GM21737 (cell line): ENCODE measurements around the gene C4BPB.

Experiments used
- ATAC-seq: cut with Tn5 transposase; IDR thresholded peaks from one replicate; pipeline ENCODE4 v1.9.1; 2021; ENCODE audit warnings: mild to moderate bottlenecking, moderate library complexity; ENCODE audit not compliant: unreplicated experiment

The C4BPB gene

DNA sequence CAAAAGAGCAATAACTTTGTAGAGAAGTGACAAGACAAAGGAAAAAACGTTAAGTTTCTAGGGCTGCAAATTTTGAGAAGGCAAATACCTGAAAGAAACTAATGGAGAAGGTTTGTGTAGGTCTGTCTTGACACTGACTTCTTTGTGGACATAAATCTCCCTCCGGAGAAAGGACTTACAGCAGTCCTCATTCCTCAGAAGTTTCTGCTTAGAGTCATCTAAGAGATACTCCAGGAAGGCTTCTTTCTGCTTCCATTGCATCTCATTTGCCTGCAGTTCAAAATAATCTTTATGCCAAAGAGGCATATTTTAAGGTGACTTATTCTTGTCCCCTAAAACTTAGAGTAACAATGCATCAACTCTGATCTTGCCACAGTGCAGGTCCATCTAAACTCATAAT, 4.4 kb upstream of the C4BPB start:
- no peak for ATAC-seq

DNA sequence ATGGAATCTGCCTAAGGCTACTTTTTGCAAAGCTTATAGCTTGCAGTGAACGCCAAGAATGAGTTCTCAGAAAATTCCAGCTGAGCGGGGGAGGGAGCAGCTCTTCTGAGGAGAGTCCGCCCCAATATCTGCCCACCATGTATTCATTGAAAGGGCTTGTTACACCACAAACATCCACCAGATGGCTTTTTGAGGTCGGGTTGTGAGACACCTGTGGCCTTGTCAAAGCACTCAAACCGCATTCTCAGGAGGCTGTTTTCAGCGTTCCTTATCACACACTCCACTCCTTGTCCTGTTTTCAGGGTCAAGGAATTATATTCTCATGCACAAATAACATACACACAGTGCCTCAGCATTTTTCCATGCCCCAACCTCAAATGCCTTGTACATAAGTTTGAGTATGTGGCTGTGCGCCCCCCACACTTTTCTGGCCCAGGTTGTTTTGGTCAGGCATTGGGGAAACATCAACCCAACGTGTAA, 3.9 kb upstream of the C4BPB start:
- no peak for ATAC-seq

DNA sequence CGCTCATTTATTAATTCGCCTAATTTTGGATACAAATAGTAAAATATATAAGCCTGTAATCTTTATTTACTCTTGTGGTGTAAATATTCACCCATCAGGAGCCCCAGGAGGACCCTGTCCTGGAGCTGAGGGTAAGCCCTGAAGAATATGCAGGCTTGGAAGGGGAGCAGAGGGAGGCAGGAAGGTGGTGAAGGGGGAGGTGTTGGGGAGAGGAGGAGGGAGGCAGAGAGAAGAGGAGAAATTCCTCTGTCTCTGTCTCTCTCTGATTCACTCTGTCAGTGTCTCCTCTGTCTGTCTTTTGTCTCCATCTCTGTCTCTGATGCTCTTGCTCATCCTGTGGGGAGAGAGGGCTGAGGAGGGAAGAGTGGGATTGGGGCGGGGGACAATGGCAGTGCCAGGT, 2.8 kb upstream of the C4BPB start:
- ATAC-seq: no peak

DNA sequence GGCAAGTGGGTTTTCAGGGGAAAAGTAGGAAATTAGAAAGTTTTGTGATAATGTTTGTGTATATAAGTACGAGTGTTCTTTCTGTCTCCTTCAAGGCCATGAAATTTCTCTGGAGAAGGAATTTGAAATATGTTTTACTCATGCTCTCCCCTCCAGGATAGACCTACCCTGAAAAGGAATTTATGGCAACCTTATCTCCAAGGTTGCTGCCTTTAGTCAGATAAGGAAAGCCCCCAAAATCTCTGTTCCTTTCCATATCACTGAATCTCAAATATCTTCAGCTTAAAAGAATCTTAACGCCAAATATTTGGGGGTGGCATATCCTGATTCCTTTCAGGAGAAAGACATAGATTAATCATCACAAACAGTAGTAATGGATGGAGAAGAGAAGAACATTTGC, 499 bp upstream of the C4BPB start:
- no peak for ATAC-seq

DNA sequence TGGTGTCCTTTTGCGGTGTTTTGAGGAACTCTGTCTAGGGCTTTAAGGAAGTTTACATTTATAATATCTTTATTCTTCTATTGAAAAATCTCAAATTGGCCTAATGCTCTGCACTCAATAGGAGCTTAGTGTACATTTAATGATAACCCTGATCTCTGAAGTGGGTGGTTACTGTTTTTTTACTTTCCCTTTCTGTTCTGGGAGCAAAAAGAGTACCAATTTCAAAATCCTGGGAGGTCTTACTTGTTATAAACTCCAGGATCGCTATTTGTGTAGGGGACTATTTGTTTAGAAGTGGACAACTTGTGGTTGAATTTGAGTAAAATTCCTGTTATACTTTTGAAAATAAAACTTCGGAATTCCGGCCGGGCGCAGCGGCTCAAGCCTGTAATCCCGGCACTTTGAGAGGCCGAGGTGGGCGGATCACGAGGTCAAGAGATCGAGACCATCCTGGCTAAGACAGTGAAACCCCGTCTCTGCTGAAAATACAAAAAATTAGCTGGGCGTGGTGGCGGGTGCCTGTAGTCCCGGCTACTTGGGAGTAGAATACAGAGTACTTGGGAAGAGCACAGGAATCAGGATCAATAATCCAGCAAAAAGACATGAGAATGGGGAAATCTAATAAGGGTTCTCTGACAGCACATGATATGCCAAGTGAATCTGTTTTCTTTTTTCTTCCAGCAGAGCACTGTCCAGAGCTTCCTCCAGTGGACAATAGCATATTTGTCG, 1.1 kb downstream of the C4BPB start:
- no peak for ATAC-seq

DNA sequence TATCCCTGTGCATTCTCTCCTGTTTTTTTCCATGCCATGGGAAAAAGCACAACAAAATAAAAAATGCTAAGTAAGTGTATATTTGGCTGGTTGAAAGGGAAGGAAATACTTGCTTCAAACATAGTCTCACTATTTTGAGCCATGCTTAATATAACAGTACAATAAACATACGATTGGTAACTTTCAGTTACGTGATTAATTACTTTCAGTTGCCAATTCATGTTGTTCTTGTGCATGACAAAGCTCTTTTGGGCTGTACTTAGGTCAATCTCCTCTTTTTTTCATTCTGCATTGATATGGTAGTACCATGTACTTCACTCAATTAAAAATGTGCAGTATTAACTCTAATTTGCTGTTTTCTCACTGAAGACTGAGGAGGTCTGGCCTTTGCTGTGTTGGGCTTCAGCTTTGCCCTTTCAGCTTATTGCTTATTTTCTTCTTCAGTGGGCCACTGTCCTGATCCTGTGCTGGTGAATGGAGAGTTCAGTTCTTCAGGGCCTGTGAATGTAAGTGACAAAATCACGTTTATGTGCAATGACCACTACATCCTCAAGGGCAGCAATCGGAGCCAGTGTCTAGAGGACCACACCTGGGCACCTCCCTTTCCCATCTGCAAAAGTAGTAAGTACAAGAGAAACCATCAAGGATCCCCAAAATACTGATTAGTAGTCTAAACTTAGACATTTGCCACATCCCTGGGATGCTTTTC, 2.7 kb downstream of the C4BPB start:
- ATAC-seq: no peak

DNA sequence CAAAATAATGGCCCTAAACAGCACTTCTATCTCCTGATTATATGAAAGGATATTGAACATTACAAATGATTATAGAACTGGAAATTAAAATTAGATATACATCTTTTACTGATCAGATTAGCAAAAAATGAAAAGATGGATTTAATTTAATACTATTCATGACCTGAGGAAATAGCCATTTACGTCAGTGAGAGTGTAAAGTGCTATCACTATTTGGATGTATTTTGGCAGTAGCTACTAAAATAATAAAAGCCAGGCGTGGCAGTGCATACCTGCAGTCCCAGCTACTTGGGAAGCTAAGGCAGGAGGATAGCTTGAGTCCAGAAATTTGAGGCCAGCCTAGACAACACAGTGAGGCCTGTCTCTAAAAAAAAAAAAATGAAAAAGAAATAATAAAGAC, 5.3 kb downstream of the C4BPB start:
- ATAC-seq: no peak

DNA sequence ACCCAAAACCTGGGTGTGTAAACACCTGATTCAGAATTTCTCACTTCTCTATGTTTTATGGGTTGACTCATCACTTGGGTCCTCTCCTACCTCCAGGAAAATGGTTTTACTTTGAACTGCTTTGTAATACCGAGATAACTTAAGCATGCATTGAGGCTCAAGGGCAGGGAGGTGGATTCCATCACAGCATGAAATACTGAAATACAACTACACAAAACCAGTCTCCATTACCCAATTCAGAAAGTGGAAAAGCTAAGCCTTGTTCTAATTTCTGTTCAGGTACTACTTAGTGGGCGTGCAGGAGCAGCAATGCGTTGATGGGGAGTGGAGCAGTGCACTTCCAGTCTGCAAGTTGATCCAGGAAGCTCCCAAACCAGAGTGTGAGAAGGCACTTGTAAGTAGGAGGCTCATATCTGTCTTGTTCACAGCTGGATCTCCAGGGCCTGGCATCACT, 9.2 kb downstream of the C4BPB start:
- no peak for ATAC-seq

DNA sequence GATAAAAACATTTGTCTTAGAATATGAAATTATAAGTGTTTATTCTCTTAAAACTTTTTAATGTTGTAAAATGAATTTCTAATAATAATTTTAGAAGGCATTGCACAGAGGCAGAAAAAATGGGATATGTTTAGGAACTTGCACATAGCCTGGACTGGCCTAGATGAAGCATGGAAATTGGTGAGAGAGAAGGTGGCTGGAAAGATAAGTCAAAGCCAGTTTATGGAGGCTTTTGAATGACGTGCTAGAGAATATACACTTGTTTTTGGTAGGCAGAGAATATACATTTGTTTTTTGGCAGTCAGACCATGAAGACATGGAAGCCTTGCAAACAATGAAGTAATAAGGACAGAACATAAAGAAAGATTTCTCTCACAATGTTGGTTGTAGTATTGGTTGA, 13.1 kb downstream of the C4BPB start:
- no peak for ATAC-seq

DNA sequence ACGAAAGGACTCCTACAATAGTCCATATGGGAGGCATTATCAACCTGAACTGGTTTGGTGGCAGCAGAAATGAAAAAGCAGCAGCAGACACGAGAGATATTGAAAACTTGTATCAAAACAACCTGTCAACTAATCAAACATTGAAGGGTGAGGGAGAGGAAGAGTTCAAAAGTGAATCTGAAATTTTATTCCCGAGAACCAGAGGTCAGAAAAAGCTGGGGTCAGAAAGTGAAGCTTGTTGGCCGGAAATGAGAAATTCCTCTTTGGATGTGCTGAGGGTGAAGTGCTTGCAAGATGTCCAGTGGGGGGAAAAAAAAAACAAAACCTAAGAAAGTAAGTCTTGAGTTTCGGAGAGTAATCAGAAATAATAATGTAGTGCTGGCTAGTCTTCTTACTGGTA, 13.5 kb downstream of the C4BPB start:
- ATAC-seq: no peak

DNA sequence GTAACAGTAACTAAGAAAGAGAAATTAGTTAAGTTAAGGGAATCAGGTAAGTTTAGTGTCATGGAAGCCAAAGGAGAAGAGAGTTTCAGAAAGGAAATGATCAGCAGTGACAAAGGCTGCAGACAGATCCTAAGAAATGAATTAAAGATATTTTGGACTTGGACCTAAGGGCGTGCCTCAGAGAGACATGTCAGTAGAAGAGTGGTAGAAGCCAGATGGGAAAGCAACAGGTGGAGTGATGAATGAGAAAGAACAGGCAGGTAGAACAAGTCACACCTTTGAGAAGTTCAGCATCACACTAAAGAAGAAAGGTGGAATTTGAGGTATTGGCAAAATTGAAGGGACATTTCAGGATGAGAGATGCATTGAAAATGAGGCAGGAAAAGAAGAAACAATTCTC, 14.0 kb downstream of the C4BPB start:
- no peak for ATAC-seq

DNA sequence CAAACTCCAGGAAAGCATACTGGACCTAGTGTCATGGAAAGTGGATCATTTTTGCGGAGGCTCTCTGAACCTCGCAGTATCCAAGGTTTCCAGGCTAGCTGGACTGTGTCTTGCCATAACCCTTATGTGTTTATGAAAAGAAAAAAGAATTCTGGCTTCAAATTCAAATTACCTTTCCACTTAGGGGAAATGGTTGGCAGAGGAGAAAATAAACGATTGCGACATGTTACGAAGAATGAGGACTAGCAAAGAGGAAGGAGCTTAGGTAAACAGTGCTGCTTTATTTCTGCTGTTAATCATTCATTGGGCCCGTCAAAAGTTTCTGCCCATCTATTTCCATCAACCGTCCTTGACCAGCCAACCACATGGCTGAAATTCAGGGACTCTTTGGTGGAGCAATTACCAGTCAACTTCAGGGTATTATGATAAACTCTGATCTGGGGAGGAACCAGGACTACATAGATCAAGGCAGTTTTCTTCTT, 15.3 kb downstream of the C4BPB start, which contains the start of gene C4BPA:
Gene C4BPA (plus strand): TSS at position 342 of the 482 bp plus-strand sequence. CDS start 8,793 bp downstream, outside the sequence.
- no peak for ATAC-seq

DNA sequence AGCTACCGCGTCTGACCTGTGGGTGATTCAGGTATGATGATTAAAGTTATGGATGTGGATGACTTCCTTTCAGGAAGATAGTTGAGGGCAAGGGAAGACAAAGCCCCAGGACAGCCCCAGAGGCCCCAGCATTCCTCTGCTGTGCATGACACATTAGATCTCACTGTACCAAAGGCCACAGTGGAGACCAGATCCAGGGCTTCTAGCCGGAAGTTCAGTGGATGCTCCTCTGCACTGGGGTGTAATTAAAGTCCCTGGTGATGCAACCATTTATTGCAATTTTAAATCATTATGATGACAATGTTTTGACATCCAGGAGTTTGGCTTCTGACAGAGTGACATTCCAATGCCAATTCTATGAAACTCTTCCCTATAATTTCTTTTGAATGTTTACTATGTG, 20.3 kb downstream of the C4BPB start:
- no peak for ATAC-seq

DNA sequence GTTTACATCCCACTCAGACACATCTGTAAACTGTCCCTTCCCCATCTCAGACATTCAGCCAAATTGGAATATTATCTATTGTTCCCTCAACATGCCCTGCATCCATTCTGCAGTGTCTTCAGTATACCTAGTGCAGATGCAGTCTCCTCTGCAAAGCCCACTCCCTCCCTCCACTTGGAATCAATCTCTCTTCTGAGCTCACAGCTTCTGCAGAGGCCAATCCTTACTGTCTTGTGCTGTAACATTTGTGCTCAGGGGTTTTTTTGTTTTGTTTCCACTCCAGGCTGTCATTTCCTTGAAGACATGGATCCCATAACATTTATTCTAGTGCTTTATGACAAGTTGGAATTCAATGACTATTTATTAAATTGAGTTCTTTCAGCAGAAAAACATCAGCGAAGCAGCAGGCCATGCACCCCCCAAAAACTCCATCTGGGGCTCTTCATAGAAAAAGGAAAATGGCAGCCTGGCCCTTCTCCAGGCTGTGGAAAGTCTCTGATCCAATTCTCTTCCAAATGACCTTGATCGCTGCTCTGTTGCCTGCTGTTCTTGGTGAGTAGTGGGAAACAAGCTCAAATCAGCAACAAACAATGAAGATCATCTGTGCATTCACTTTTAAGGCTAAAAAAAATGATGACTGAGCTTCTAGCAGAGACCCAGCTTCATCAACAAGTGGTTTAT, 24.1 kb downstream of the C4BPB start:
- ATAC-seq: no peak

DNA sequence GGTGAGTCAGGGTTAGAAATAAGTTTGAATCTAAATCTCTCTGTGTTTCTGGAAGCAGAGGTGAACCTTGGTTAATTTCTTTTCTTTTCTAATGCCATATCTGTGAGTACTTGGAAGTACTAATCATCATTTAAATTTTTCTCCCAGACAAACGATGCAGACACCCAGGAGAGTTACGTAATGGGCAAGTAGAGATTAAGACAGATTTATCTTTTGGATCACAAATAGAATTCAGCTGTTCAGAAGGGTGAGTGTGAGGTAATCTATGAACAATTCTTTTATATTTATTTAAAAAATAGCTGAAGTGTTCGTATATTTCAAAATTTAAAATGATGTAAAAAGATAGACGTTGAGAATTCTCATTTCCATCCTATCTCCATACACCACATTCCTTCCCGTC, 26.6 kb downstream of the C4BPB start:
- no peak for ATAC-seq

DNA sequence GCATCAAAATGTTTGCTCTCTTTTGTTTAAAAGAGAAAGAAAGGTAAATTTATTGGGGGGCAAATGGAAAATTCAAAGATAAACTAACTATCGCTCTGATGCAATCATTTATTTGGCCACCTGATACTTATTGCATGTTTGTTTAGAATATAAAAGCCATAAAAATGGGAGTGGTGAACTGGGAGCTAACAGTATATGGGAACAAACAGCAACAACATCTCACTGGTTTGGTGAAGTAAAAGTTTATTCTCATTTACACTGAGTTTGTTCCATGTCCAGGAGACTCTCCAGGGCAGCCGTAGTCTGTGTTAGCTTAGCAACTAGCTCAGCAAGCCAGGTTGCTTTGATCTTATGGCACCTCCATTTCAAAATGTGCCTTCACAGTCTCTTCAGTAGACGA, 35.7 kb downstream of the C4BPB start:
- ATAC-seq: no peak

DNA sequence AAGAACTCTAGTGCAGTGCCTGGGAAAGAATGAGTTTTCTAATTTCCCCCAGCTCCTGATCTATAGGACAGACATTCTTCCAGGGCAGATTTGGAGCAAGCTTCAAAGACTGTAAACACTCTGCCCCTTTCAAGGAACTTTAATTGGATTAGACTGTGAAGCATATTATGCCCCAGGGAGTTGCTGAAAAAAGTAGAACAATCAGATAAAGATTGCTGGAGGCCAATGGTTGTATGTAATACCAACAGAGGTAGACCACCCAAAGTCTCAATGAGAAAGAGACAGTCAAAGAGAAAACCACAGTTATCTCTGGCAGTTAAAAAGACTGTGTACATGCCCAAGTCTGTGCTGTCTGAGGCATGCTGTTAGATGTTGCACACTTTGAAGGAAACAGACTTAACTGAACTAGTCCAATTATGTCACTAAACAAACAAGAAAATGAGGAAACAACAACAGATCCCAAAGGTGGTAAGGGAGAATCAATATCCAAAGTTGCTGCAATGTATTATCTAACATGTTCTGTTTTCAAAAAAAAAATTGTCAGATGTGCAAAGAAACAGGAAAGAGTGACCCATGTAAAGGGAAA, 39.8 kb downstream of the C4BPB start:
- ATAC-seq: no peak

DNA sequence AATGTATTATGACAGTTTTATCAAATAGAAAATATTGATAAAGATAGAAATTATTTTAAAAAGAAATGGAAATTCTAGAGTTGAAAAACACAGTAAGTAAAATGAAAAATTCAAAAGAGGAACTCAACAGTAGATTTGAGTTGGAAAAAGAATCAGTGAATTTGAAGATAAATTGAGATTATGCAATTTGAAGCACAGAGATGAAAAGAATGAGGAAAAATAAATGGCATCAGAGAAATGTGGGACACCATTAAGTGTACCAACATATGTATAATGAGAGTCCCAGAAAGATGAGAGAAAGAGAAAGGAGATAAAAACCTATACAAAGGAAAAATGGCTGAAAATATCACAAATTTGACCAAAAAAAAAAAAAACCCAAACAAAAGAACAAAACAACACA, 40.4 kb downstream of the C4BPB start:
- ATAC-seq: no peak

DNA sequence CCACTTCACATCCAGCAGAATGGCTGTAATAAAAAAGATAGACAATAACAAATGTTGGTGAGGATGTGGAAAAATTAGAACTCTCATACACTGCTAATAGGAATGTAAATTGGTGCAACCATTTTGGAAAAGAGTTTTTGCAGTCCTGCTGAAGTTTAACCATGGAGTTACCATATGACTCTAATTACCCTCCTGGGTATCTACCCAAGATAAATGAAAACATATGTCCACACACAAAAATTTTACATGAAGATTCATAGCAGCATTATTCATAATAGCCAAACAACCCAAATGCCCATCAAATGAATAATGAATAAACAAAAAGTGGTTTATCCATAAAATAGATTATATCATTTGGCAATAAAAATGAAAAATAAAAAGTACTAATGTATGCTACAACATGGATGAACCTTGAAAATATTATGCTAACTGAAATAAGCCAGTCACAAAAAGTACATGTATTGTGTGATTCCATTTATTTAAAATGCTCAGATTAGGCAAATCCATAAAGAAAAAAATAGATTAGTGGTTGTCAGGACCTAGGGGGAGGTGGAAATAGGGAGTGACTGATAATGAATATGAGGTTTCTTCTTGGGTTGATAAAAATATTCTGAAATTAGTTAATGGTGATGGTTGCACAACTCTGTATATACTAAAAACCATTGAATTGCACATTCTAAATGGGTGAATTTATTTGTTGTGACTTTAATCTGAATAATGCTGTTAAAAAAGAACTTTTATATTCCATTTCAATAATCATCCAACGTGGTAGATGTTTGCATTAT, 41.8 kb downstream of the C4BPB start:
- no peak for ATAC-seq

DNA sequence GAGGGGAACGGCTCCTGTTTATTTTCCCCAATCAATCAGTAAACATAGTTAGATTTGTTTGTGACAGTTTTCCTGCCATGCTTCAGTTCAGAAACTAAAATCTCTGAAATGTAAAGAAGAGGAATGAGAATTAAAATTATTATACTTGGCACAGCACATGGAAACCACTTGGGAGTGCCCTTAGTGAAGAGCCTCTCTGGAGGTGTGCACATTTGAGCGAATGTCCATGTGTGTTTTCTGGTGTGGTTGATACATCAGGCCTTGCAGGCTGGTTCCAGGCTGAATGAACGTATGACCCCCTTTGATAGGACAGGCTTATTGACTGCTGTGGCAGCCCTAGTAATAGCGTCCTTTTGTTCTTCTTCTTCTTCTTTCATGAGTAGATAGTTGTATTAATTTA, 42.5 kb downstream of the C4BPB start:
- no peak for ATAC-seq

DNA sequence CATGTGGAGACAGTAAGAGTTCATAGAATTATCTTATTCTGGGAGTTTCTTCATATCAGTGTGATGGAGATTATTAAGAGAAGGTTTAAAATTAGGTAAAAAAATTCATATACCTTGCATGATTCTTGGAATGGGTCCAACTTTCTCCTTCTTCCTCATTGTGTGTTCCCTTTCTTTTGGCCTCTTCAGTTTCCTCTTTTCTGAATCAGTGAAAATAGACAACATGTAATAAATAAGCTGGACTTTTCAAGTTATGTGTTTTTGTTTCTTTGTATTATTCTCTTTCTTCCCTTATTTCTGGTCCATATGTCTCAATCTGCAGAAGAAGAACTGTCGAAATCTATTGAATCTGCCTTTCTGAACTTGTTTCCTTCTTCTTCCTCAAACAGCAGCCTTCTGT, 45.9 kb downstream of the C4BPB start:
- ATAC-seq: no peak
